DOHH2 (cell line): ENCODE data around the gene FAM219A.

Source experiments
- H3F3A ChIP-seq: fragments of 200-600 bp; sonication (generic), shearing (Covaris generic); 2 replicates; pipeline ENCODE4 v1.6.0; 2016; ENCODE audit warnings: antibody characterized with exemption, mild to moderate bottlenecking; ENCODE audit not compliant: control insufficient read depth, insufficient read depth
- H3K27ac ChIP-seq: fragments of 200-600 bp; sonication (generic); 2 replicates; pipeline ENCODE4 v1.5.1; 2014; ENCODE audit warnings: low read depth, mild to moderate bottlenecking, low read length, moderate library complexity
- H3K27me3 ChIP-seq: fragments of 200-600 bp; sonication (generic); 2 replicates; pipeline ENCODE4 v1.6.1; 2014; ENCODE audit warnings: mild to moderate bottlenecking, low read length, mixed read lengths; ENCODE audit not compliant: control insufficient read depth
- H3K36me3 ChIP-seq: fragments of 200-600 bp; sonication (generic); 2 replicates; pipeline ENCODE4 v1.6.1; 2014; ENCODE audit warnings: mild to moderate bottlenecking, low read length, moderate library complexity, mixed read lengths; ENCODE audit not compliant: control insufficient read depth
- H3K4me1 ChIP-seq: fragments of 200-600 bp; sonication (generic); 2 replicates; pipeline ENCODE4 v1.6.1; 2014; ENCODE audit warnings: mild to moderate bottlenecking, low read length, mixed read lengths; ENCODE audit not compliant: control insufficient read depth
- H3K4me2 ChIP-seq: fragments of 200-600 bp; sonication (generic); 2 replicates; pipeline ENCODE4 v1.6.0; 2014; ENCODE audit warnings: mild to moderate bottlenecking, low read length, moderate library complexity
- H3K4me3 ChIP-seq: fragments of 200-600 bp; sonication (generic); 2 replicates; pipeline ENCODE4 v1.5.1; 2014; ENCODE audit warnings: mild to moderate bottlenecking, low read length, mixed read lengths
- H3K79me2 ChIP-seq: fragments of 200-600 bp; sonication (generic); 2 replicates; pipeline ENCODE4 v1.6.1; 2014; ENCODE audit warnings: mild to moderate bottlenecking, low read length, mixed read lengths; ENCODE audit not compliant: control insufficient read depth
- H3K9me2 ChIP-seq: fragments of 200-600 bp; sonication (generic); replicated peaks from 2 replicates; pipeline ENCODE4 v1.6.1; 2014; ENCODE audit warnings: mild to moderate bottlenecking, low read length, mixed read lengths; ENCODE audit not compliant: control insufficient read depth
- H3K9me3 ChIP-seq: fragments of 200-600 bp; sonication (generic); 2 replicates; pipeline ENCODE4 v1.6.1; 2014; ENCODE audit warnings: antibody characterized with exemption, low read length, mixed read lengths; ENCODE audit not compliant: control insufficient read depth, insufficient read depth
- H4K20me1 ChIP-seq: fragments of 200-600 bp; sonication (generic); 2 replicates; pipeline ENCODE4 v1.6.0; 2014; ENCODE audit warnings: low read depth, mild to moderate bottlenecking, antibody characterized with exemption, low read length, moderate library complexity; ENCODE audit not compliant: control insufficient read depth, insufficient read depth
- EZH2phosphoT487 ChIP-seq: fragments of 200-600 bp; sonication (generic); IDR thresholded peaks from 2 replicates; pipeline ENCODE4 v1.6.1; 2017; ENCODE audit warnings: borderline replicate concordance, mild to moderate bottlenecking, antibody characterized with exemption, low read length, moderate library complexity, mixed read lengths
- TF ChIP-seq, protein P1 (sequence below): fragments of 200-600 bp; sonication (generic); IDR thresholded peaks from one replicate; pipeline ENCODE4 v1.5.1; 2014; ENCODE audit warnings: antibody characterized with exemption, mild to moderate bottlenecking, low read depth, low read length; ENCODE audit not compliant: poor library complexity, severe bottlenecking

Gene FAM219A

DNA sequence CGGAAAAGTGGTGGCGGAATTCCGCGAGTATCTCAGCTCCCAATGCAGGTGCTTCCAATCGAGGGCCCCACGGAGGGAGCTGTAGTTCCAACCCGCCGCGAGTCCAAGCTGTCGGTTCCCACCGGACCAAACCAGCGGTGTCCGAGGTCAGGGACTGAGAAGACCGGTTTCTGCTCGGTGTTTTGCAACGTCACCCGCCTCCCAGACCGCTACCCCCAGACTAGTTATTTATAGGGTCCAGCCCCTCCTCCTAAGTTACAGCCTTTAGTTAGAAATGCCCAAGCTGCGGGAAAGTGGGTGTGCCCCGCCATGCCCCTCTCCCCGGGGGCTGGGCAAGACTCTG, 81.0 kb downstream of the FAM219A start:
- H3F3A ChIP-seq = no peaks in the 10 kb centered on the region
- no peaks in the 10 kb centered on the region for H3K9me2 ChIP-seq
- peaks cover 44% of the 10 kb centered on the region for H3K4me1 ChIP-seq
- H3K27me3 ChIP-seq = peaks cover 16% of the 10 kb centered on the region
- H3K36me3 ChIP-seq = no peaks in the 10 kb centered on the region
- no peak overlapping the region for H3K27ac ChIP-seq
- H3K4me3 ChIP-seq = peak overlapping the region; percentile 77
- TF ChIP-seq, protein P1, sequence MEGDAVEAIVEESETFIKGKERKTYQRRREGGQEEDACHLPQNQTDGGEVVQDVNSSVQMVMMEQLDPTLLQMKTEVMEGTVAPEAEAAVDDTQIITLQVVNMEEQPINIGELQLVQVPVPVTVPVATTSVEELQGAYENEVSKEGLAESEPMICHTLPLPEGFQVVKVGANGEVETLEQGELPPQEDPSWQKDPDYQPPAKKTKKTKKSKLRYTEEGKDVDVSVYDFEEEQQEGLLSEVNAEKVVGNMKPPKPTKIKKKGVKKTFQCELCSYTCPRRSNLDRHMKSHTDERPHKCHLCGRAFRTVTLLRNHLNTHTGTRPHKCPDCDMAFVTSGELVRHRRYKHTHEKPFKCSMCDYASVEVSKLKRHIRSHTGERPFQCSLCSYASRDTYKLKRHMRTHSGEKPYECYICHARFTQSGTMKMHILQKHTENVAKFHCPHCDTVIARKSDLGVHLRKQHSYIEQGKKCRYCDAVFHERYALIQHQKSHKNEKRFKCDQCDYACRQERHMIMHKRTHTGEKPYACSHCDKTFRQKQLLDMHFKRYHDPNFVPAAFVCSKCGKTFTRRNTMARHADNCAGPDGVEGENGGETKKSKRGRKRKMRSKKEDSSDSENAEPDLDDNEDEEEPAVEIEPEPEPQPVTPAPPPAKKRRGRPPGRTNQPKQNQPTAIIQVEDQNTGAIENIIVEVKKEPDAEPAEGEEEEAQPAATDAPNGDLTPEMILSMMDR = no peak
- H3K4me2 ChIP-seq = peak overlapping the region; percentile 83
- no peaks in the 10 kb centered on the region for H4K20me1 ChIP-seq
- H3K9me3 ChIP-seq = no peaks in the 10 kb centered on the region
- H3K79me2 ChIP-seq = no peaks in the 10 kb centered on the region

DNA sequence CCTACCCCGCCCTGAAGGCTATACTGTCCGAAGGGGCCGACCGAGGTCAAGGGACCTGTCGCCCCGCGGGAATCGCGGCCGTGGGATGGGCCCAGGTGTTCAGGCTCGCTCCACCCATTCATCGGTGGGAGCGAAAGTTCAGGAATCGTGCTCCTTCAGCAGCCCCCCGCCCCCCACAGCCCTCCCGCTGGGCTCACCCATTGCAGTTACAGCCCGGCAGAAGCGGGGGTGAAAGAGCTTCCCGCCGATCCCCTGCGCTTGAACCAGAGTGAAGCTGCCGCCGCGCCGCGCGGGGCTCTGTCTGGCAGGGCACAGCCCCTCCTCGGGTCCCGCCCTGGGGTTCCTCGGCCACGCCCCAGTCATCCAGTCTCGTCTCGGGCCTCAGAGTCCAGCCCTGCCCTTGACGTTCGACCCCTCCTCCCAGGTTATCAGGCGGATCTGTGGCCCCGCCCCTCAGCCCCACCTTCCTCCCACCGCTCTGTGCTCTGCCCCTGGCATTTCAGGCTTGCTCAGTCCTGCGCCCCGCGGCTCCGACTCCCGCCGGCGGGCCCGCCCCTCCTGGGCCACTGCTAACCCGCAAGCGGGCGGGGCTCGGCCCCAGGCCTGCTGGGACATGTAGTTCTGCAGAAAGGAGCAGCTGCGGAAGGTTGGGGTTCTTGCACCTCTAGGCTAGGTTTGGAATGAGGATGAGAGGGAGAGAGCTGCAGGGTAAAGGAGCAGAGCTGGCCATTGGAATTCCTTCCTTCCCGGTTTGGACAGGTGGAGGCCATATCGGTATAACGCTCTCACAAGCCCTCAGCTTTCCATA, 81.6 kb downstream of the FAM219A start, which contains the start of gene MYORG:
MYORG (minus strand) TSS at position 303 of the 808 bp plus-strand sequence. CDS start 3,955 bp downstream, outside the sequence.
- TF ChIP-seq, protein P1 = no peak
- TF ChIP-seq EZH2phosphoT487 = no peak
- no peak within 1 kb of the TSS for H3K27ac ChIP-seq
- no peaks in the 10 kb centered on the region for H3K9me2 ChIP-seq
- H4K20me1 ChIP-seq = no peaks in the 10 kb centered on the region
- H3K79me2 ChIP-seq = no peaks in the 10 kb centered on the region
- H3K4me2 ChIP-seq = peak within 1 kb of the TSS; percentile 83
- no peaks in the 10 kb centered on the region for H3K9me3 ChIP-seq
- H3K36me3 ChIP-seq = no peaks in the 10 kb centered on the region
- no peaks in the 10 kb centered on the region for H3F3A ChIP-seq
- peak within 1 kb of the TSS; percentile 77 for H3K4me3 ChIP-seq
- peaks cover 14% of the 10 kb centered on the region for H3K27me3 ChIP-seq
- peaks cover 44% of the 10 kb centered on the region for H3K4me1 ChIP-seq

DNA sequence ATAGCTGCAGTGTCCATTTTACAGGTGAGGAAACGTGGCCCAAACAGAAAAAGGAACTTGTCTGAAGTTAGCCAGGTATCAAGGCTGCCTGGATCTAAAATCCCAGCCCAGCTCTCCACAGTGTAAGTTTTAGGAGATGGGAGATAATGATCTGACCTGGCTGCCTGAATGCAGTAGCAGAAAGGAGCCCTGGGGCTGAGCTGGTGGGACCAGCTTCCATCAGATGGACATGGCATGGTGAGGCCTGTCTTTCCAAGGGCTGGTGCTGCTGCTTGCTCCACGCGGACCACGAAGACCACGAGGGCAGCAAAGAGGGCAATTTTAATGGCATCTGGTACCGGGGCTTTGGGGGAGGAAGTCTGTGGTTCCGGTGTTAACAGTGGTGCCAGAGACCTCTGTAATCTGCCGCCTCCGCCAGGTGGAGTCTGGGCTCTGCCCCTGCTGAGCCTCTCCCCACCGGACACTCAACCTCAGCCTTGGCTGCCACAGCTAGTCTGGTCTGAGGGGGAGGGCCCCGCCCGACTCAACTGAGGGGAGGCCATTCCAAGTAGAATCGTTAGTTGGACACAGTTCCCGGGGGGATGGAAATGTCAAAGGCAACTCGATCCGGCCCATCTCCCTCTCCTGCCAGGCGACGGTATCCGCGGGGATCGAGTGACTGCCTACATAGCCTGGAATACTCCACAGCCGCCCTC, 82.3 kb downstream of the FAM219A start:
- Histone ChIP-seq H3K4me2 (peak overlapping the region; percentile 83), H3K9me3 (no peaks in the 10 kb centered on the region; the same call in 1 of the 2 replicates), H3K27me3 (peaks cover 6% of the 10 kb centered on the region), H3F3A (no peaks in the 10 kb centered on the region), H3K4me3 (peak overlapping the region; percentile 77), H4K20me1 (no peaks in the 10 kb centered on the region), H3K4me1 (peaks cover 41% of the 10 kb centered on the region), H3K9me2 (no peaks in the 10 kb centered on the region), H3K36me3 (no peaks in the 10 kb centered on the region), H3K27ac (no peak overlapping the region), H3K79me2 (no peaks in the 10 kb centered on the region)
- TF ChIP-seq, protein P1 = peak; percentile 55
- no peak for TF ChIP-seq EZH2phosphoT487
